D721Med (cell line): ENCODE results near the gene PRKCD.

ENCODE experiments used
- DNase-seq: peaks from one replicate; pipeline ENCODE4 v3.0.0; 2011; ENCODE audit warnings: low spot score; ENCODE audit not compliant: insufficient read length
- FAIRE-seq: peaks from 2 replicates; lab custom pipeline; 2011; peaks lifted over from hg19 to GRCh38; lab: Jason Lieb, UNC
- CTCF ChIP-seq: IDR thresholded peaks from 2 replicates; pipeline ENCODE4 v1.5.1; 2012; ENCODE audit warnings: mild to moderate bottlenecking, control low read depth; ENCODE audit not compliant: insufficient read depth; ENCODE audit errors: missing control alignments

The PRKCD gene

GRCh38 chr3:53224536-53224935 is 63.5 kb downstream of the PRKCD start:
- no peak for DNase-seq
- no peak for FAIRE-seq
- TF ChIP-seq CTCF, result no peak

- TF ChIP-seq CTCF, result no peak
- FAIRE-seq (no peak), DNase-seq (no peak)
Observed at GRCh38 chr3:53225181-53225580, 64.2 kb downstream of the PRKCD start.

- no peak for FAIRE-seq
- DNase-seq, result no peak
- TF ChIP-seq CTCF, result no peak
Observed at GRCh38 chr3:53225651-53226050, 64.6 kb downstream of the PRKCD start.

- no peak for TF ChIP-seq CTCF
- DNase-seq, result no peak
- FAIRE-seq, result no peak
Observed at GRCh38 chr3:53226142-53226840, 65.3 kb downstream of the PRKCD start.

GRCh38 chr3:53226841-53227407 is 65.9 kb downstream of the PRKCD start:
- DNase-seq (no peak), FAIRE-seq (no peak)
- no peak for TF ChIP-seq CTCF

GRCh38 chr3:53227993-53228885 is 67.2 kb downstream of the PRKCD start:
- DNase-seq, result no peak
- FAIRE-seq, result no peak
- TF ChIP-seq CTCF, result no peak
